GM12864 (cell line): Measurements from ENCODE around the gene PADI1.

Experiments
- DNase-seq: peaks from one replicate; pipeline ENCODE4 v3.0.0-alpha.2; 2011; ENCODE audit warnings: low read depth
- H3K4me3 ChIP-seq: 2 replicates; pipeline ENCODE4 v1.5.1; 2011; ENCODE audit warnings: mild to moderate bottlenecking, low read depth, low read length, control low read depth
- CTCF ChIP-seq: IDR thresholded peaks from 2 replicates; pipeline ENCODE4 v1.5.1; 2011; ENCODE audit warnings: low read depth, mild to moderate bottlenecking, moderate library complexity, low read length, control low read depth, inconsistent platforms; ENCODE audit errors: missing control alignments

Gene PADI1

GRCh38 chr1:17287130-17287776 is 82.3 kb downstream of the PADI1 start:
- no peak for TF ChIP-seq CTCF
- no peak overlapping the region for H3K4me3 ChIP-seq
- DNase-seq = no peak

DNA sequence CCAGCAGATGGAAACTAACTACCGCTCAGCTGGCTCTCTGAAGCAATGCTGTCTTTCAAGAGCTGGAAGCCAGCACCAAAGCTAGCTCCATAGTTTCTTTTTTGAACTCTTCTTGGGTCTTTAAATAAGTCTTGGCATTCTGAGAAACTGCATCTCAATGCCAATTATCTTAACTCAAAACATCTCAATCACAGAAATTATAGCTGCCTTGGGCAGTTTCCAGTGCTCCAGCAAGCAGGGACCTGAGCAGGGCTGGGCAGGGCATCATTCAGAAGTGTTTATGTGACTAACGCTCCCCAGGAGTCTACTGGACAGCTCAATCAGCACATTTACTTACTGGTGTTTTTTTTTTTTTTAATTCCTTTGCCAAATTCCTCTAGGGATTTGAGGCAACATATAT is 84.8 kb downstream of the PADI1 start:
- no peak overlapping the region for H3K4me3 ChIP-seq
- no peak for DNase-seq
- no peak for TF ChIP-seq CTCF

DNA sequence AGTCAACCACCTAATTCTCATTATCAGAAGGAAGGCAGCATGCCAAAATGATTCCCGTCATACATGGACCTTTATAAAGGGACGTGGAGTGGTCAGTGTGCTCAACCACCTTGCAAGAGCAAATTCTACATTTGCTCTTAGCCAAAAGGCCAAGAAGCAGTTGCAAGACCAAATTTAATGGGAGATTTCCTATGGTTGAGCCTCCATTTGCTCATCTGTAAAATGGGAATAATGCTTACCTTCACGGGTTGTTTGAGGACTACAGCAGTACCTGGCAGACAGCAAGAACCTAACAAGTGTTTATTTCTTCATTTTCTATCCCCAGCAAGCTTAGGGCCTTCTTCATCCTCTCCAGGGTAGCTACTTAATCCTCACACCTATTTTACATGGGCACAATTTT is 85.6 kb downstream of the PADI1 start:
- H3K4me3 ChIP-seq = no peak overlapping the region
- TF ChIP-seq CTCF = no peak
- no peak for DNase-seq

GRCh38 chr1:17292299-17293160 is 87.6 kb downstream of the PADI1 start:
- H3K4me3 ChIP-seq = no peak overlapping the region
- TF ChIP-seq CTCF = no peak
- DNase-seq = no peak

DNA sequence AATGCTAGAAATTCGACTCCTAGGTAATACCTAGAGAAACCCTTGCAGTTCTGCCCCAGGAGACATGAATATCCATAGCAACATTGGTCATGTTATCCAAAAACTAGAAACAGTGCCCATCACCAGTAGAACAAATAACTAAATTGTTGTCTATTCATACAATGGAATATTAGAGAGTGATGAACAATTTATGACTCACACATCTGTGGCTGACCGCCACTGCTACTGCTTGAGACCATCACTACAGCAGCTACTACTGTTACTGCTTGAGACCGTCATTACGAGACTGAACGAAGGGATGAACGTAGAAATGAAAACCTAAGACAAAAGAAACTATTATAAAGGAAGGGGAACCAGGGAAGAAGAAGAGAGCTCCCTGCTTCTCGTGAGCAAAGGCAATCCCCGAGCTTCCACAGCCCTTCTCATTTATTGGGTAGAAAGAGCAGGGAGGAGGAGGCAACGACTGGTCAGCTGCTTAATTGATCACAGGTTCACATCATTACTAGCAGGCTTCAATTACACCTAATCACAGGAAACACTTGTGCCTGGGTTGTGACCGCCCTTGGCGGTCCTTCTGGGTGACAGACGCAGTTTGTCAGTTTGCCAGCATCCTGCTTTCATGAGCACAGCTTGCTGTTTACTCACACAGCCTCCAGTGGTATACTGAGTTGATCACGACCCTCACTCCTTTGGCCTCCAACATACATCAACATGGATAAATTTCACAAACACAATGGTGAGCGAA is 88.9 kb downstream of the PADI1 start:
- no peak for DNase-seq

GRCh38 chr1:17295292-17295691 is 90.4 kb downstream of the PADI1 start:
- H3K4me3 ChIP-seq = no peak overlapping the region
- no peak for TF ChIP-seq CTCF
- DNase-seq = no peak

More for the DNA sequence above, 88.9 kb downstream of the PADI1 start:
- TF ChIP-seq CTCF = no peak
- no peak overlapping the region for H3K4me3 ChIP-seq
